Sigmoid colon (tissue), 7 donors: Measurements from ENCODE around the gene TMPRSS12. TPM values are rescaled to one million over a fixed set of nuclear protein-coding genes. Genes with fewer than 3 reads are reported as not detected.
"Not testable (repeated sequence)": the region's sequence is repeated elsewhere in the genome, so short reads cannot be mapped to it uniquely, and the experiment has no call there.

ENCODE experiments used
- DNase-seq: peaks from one replicate; pipeline ENCODE4 v3.0.0-alpha.2; 2019
- H3K27ac ChIP-seq, 4 donors: fragments of 200-600 bp; sonication (generic); one replicate each; pipeline ENCODE4 v1.5.1; 2016 to 2019; ENCODE audit warnings: mild to moderate bottlenecking in 1 of 4
- H3K27me3 ChIP-seq, 3 donors: fragments of 200-600 bp; sonication (generic); one replicate each; pipeline ENCODE4 v1.5.1; 2019; ENCODE audit warnings: mild to moderate bottlenecking in 1 of 3
- H3K36me3 ChIP-seq, 4 donors: fragments of 200-600 bp; sonication (generic); one replicate each; pipeline ENCODE4 v1.5.1; 2016 to 2019
- H3K4me1 ChIP-seq, 4 donors: fragments of 200-600 bp; sonication (generic); one replicate each; pipeline ENCODE4 v1.5.1; 2017 to 2019
- H3K4me3 ChIP-seq, 4 donors: fragments of 200-600 bp; sonication (generic); one replicate each; pipeline ENCODE4 v1.5.1; 2017 to 2019; ENCODE audit warnings: mild to moderate bottlenecking in 2 of 4, moderate library complexity in 1 of 4
- H3K9me3 ChIP-seq, 4 donors: fragments of 200-600 bp in 3 of 4; sonication (generic) in 3 of 4; one replicate each; pipeline versions ENCODE4 v1.5.1 to v1.6.1; 2013 to 2019
- EP300 ChIP-seq, 4 donors: sonication (generic); formaldehyde crosslinking; IDR thresholded peaks; one replicate each; pipeline ENCODE4 v1.6.1; 2017; ENCODE audit warnings: antibody characterized with exemption in 4 of 4
- POLR2A ChIP-seq, 2 donors: fragments of 450-650 bp; IDR thresholded peaks; one replicate each; pipeline ENCODE4 v1.6.1; 2016; ENCODE audit warnings: antibody characterized with exemption in 2 of 2, mild to moderate bottlenecking in 2 of 2, moderate library complexity in 2 of 2
- POLR2AphosphoS5 ChIP-seq, 4 donors: sonication (generic); formaldehyde crosslinking; IDR thresholded peaks; one replicate each; pipeline ENCODE4 v1.6.1; 2017; ENCODE audit warnings: antibody characterized with exemption in 4 of 4
- WGBS, 2 donors: extraction: QIAGEN DNeasy Blood & Tissue Kit; methylation state at CpG; one replicate each; pipeline ENCODE4 v1.1.7; 2013; 5-methylcytosine and 5-hydroxymethylcytosine counted together
- intact Hi-C: fragments of 100-400 bp; cut with DNase I; formaldehyde crosslinking; loops from one replicate; pipeline ENCODE4 v1.15.1; 2023
- polyA plus RNA-seq, 3 donors: library from polyadenylated mRNA; stranded (reverse); fragments of 200-250 nt; gene quantifications; one replicate each; pipeline ENCODE4 v1.2.3, GENCODE V29; 2013
- total RNA-seq, 4 donors: library from RNA; depleted of rRNA; stranded (reverse); fragments of >200 nt; gene quantifications; one replicate each; pipeline ENCODE4 v1.1.0, GENCODE V29; 2016
- TF ChIP-seq, protein P1 (sequence below), 4 experiments: fragments of 450-650 bp in 3 of 4; fragments of 200-600 bp in 1 of 4; IDR thresholded peaks; one replicate each; pipeline ENCODE4 v1.5.1; 2016 to 2019; ENCODE audit warnings: antibody characterized with exemption in 4 of 4, mild to moderate bottlenecking in 3 of 4, moderate library complexity in 2 of 4
- donor health status: healthy with polysubstance abuse.
- donor health status: Bipolar disorder and iron deficiency.
- donor health status: healthy.

The TMPRSS12 gene
- total and polyA plus RNA-seq, 7 donors, result not detected

DNA sequence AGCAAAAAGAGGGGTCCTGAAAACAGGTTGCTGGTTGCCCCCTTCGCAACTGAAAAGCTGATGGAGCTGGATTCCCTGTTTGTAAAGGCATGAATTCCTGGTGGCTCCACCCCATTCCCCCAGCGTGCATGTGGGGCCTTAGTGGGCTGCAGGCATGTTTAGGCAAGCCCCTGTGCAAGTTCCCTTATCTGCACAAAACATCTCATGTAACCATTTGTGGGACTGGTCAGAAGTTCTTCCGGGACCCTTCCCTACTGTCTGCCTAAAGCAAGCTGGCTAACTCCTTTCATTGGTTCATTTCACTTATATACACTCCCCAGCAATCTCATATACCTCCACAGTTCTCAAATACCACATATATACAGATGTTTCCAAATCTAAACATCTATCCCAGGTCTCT is 85.7 kb downstream of the TMPRSS12 start:
- H3K27me3 ChIP-seq, result no peaks in the 10 kb centered on the region
- no peak for DNase-seq
- peak overlapping the region; percentile 87 to 93 (median 90) for H3K27ac ChIP-seq
- H3K9me3 ChIP-seq, result no peaks in the 10 kb centered on the region
- H3K4me3 ChIP-seq, result peak overlapping the region; percentile 64 to 80 (median 72)
- peaks cover 0 to 55% (median 45%) of the 10 kb centered on the region in 4 donors for H3K4me1 ChIP-seq
- TF ChIP-seq POLR2A (IDR thresholded peaks at IDR 0.05), result no peak
- WGBS, 2 donors, result 66 to 82% methylated on average over 3 of the region's 3 CpGs
- intact Hi-C loops, result no loop called here
- peaks cover 8 to 37% (median 11%) of the 10 kb centered on the region in 4 donors for H3K36me3 ChIP-seq

DNA sequence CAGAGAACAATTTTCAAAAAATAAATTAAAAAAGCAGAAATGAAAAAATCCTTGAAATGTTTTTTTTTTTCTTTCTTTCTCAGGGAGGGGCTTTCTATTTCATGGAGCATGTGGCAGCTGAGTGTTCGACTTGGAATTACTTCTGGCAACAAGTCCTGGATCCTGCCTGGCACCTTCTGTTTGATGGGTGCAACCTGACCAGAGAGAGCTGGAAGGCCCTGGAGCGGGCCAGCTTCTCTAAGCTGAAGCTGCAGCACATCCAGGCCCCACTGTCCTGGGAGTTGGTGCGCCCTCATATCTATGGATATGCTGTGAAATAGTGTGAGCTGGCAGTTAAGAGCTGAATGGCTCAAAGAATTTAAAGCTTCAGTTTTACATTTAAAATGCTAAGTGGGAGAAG is 87.1 kb downstream of the TMPRSS12 start:
- Histone ChIP-seq H3K4me1 (peaks cover 0 to 61% (median 53%) of the 10 kb centered on the region in 4 donors), H3K4me3 (peak overlapping the region in 1 of 4 donors; percentile 80), H3K27me3 (no peaks in the 10 kb centered on the region), H3K36me3 (peaks cover 8 to 44% (median 14%) of the 10 kb centered on the region in 4 donors), H3K27ac (peak overlapping the region in 2 of 4 donors; percentile 88 to 93), H3K9me3 (no peaks in the 10 kb centered on the region)
- intact Hi-C loops, result no loop called here
- no peak for DNase-seq
- 95 to 97% methylated on average over 3 of the region's 3 CpGs for WGBS, 2 donors
- TF ChIP-seq POLR2A (IDR thresholded peaks at IDR 0.05), result no peak
- no peak for TF ChIP-seq POLR2AphosphoS5 (IDR thresholded peaks at IDR 0.05)
- TF ChIP-seq, protein P1, sequence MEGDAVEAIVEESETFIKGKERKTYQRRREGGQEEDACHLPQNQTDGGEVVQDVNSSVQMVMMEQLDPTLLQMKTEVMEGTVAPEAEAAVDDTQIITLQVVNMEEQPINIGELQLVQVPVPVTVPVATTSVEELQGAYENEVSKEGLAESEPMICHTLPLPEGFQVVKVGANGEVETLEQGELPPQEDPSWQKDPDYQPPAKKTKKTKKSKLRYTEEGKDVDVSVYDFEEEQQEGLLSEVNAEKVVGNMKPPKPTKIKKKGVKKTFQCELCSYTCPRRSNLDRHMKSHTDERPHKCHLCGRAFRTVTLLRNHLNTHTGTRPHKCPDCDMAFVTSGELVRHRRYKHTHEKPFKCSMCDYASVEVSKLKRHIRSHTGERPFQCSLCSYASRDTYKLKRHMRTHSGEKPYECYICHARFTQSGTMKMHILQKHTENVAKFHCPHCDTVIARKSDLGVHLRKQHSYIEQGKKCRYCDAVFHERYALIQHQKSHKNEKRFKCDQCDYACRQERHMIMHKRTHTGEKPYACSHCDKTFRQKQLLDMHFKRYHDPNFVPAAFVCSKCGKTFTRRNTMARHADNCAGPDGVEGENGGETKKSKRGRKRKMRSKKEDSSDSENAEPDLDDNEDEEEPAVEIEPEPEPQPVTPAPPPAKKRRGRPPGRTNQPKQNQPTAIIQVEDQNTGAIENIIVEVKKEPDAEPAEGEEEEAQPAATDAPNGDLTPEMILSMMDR (IDR thresholded peaks at IDR 0.05), result no peak
- no peak for TF ChIP-seq EP300 (IDR thresholded peaks at IDR 0.05)

DNA sequence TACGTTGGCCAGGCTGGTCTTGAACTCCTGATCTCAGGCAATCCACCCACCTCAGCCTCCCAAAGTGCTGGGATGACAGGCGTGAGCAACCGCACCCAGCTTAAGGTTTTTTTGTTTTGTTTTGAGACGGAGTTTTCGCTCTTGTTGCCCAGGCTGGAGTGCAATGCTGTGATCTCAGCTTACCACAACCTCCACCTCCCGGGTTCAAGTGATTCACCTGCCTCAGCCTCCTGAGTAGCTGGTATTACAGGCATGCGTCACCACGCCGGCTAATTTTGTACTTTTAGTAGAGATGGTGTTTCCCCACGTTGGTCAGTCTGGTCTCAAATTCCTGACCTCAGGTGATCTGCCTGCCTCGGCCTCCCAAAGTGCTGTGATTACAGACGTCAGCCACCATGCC is 87.8 kb downstream of the TMPRSS12 start:
- DNase-seq, H3K27me3 ChIP-seq, H3K27ac ChIP-seq, H3K4me3 ChIP-seq, intact Hi-C loops, H3K9me3 ChIP-seq: not testable (repeated sequence)
- WGBS, 2 donors, result 92 to 93% methylated on average over 12 of the region's 12 CpGs
- Histone ChIP-seq H3K4me1 (peaks cover 0 to 66% (median 60%) of the 10 kb centered on the region in 4 donors), H3K36me3 (peaks cover 8 to 44% (median 14%) of the 10 kb centered on the region in 4 donors)

DNA sequence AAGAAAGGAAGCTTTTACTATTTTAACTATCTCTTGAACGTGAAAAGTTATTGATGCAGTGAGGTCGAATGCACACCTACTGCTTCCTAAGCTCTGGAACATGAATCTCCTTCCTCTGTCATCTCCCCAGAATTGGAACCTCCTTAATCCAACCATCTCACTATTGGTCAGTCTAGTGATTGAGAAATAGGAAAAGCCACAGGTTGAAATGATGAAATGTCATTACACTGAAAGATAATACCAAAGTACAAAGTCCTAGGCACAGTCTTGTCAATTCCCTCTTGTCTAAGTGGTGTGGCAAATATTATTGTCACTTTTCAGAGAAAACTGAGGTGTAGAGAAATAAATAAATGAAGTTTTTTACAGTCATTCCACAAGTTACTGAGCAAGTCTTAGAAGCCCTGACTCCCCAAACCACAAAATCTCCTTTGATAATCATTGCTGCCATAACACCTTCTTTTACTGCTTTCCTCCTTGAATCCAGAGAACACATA is 90.1 kb downstream of the TMPRSS12 start:
- intact Hi-C loops, result no loop called here
- Histone ChIP-seq H3K27me3 (no peaks in the 10 kb centered on the region), H3K9me3 (peaks cover 0 to 3% (median 0%) of the 10 kb centered on the region in 4 donors), H3K36me3 (peaks cover 8 to 44% (median 14%) of the 10 kb centered on the region in 4 donors), H3K4me3 (no peak overlapping the region), H3K4me1 (peaks cover 0 to 83% (median 74%) of the 10 kb centered on the region in 4 donors), H3K27ac (peak overlapping the region in 3 of 4 donors; percentile 68 to 79 (median 77))
- 26 to 55% methylated on average over 2 of the region's 2 CpGs for WGBS, 2 donors
- TF ChIP-seq EP300 (IDR thresholded peaks at IDR 0.05), result no peak
- no peak for TF ChIP-seq POLR2AphosphoS5 (IDR thresholded peaks at IDR 0.05)
- no peak for TF ChIP-seq POLR2A (IDR thresholded peaks at IDR 0.05)
- TF ChIP-seq, protein P1 (IDR thresholded peaks at IDR 0.05), result no peak
- DNase-seq, result no peak

DNA sequence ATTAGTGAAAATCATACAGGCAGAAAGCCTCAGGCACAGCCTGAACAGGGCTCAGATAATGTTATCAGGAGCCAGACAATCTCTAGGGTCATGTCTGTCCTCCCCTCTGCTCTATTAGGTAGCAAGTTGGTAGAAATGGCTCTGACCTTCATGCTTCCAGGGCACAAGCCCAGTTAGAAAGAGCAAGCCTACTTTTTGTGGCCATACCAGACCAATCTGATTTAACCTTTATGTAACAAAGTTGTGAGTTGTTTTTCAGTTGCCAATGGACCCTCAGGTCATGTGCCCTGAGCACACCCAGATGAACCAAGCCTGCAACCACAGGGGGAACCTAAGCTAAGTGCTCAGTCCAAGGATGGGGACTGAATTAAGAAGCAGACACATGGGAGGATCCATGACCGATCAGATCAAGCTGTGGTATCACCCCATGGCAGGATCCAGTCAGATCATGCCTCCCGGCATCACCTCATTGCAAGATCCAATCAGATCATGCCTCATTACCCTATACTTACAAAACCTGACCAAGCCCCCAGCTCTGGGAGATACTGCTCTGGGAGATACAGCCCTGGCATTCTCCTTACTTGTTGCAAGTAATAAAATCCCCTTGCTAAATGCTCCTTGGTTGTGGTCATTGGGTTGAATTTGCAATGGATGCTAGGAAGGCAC is 90.9 kb downstream of the TMPRSS12 start:
- 98% methylated on average over 2 of the region's 2 CpGs for WGBS, 2 donors
- DNase-seq, result no peak
- H3K9me3 ChIP-seq, result peaks cover 0 to 6% (median 0%) of the 10 kb centered on the region in 4 donors
- intact Hi-C loops, result no loop called here
- H3K4me1 ChIP-seq, result peaks cover 0 to 76% (median 73%) of the 10 kb centered on the region in 4 donors
- peak overlapping the region; percentile 65 to 79 (median 72) for H3K27ac ChIP-seq
- no peak overlapping the region for H3K4me3 ChIP-seq
- H3K36me3 ChIP-seq, result peaks cover 8 to 44% (median 14%) of the 10 kb centered on the region in 4 donors
- no peaks in the 10 kb centered on the region for H3K27me3 ChIP-seq
- TF ChIP-seq, protein P1 (IDR thresholded peaks at IDR 0.05), result no peak
- TF ChIP-seq EP300 (IDR thresholded peaks at IDR 0.05) (no peak), POLR2AphosphoS5 (IDR thresholded peaks at IDR 0.05) (no peak)
